Measurements from ENCODE around the gene KCNT1.

KCNT1 gene

GRCh38 chr9:135765416-135765815 is 63.4 kb downstream of the KCNT1 start:
- DNase-seq (ENCODE audit: low spot score), result no peak

DNA sequence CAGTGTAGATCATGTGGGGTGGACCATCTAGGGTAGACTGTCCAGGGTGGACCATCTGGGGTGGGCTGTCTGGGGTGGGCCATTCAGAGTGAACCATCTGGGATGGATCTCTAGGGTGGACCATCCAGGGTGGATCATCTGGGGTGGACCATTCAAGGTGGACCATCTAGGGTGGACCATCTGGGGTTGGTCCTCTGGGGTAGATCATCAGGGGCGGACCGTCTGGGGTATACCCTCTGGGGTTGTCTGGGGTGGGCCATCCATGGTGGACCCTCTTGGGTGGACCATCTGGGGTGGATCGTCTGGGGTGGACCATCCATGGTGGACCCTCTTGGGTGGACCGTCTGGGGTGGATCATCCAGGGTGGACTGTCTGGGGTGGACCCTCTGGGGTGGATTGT is 64.3 kb downstream of the KCNT1 start:
- DNase-seq (ENCODE audit: low spot score), result no peak

- no peak for DNase-seq (ENCODE audit: low spot score)
Observed at GRCh38 chr9:135766707-135767106, 64.7 kb downstream of the KCNT1 start.

DNA sequence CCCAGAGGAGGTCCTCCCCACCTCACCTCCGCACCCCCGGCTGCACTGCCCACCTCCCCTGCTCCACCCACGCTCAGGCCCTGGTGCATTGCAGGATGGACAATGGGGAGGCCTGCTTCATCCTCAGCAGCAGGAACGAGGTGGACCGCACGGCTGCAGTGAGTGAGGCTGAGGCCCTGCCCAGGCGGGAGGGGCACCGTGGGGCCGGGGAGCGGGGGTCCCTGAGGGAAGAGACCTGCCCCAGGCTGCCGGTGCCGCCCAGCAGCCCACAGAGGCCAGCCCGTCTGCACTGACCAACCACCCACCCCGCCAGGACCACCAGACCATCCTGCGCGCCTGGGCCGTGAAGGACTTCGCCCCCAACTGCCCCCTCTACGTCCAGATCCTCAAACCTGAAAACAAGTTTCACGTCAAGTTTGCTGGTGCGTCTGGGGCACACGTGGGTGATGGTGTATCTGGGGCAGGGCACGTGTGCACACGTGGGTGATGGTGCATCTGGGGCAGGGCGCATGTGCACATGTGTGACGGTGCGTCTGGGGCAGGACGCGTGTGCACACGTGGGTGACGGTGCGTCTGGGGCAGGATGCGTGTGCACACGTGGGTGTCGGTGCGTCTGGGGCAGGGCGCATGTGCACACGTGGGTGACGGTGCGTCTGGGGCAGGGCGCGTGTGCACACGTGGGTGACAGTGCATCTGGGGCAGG is 66.7 kb downstream of the KCNT1 start:
- DNase-seq (ENCODE audit: low spot score), result no peak

DNA sequence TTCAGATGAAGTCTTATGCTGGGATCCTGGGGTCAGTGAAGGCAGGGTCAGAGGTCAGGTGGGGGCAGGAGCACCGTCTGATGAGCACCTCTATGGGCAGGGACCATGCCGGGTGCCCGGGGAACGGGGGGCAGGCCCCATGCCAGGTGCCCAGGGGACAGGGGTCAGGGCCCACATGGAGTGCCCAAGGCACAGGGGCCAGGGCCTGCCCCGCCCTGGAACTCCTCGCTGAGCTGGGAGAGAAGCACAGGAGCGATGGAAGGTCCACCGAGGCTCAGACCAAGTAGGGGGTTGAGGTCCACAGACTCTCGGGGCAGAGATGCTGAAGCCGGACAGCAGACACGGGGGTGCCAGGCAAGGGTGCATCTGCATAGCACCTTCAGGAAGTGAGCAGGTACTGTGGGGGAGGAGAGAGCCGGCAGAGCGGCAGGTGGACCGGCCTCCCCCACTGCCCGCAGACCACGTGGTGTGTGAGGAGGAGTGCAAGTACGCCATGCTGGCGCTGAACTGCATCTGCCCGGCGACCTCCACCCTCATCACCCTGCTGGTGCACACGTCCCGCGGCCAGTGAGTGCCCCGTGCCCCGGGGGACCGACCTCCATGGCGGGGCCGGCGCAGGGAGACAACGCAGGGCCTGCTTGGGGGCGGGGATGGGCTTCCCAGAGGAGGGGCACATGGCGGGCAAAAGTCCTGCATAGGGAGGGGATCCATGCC is 67.7 kb downstream of the KCNT1 start:
- no peak for DNase-seq (ENCODE audit: low spot score)

- no peak for DNase-seq (ENCODE audit: low spot score)
Observed at GRCh38 chr9:135770203-135770535, 68.2 kb downstream of the KCNT1 start.

GRCh38 chr9:135770771-135771170 is 68.8 kb downstream of the KCNT1 start:
- DNase-seq (ENCODE audit: low spot score), result no peak

DNA sequence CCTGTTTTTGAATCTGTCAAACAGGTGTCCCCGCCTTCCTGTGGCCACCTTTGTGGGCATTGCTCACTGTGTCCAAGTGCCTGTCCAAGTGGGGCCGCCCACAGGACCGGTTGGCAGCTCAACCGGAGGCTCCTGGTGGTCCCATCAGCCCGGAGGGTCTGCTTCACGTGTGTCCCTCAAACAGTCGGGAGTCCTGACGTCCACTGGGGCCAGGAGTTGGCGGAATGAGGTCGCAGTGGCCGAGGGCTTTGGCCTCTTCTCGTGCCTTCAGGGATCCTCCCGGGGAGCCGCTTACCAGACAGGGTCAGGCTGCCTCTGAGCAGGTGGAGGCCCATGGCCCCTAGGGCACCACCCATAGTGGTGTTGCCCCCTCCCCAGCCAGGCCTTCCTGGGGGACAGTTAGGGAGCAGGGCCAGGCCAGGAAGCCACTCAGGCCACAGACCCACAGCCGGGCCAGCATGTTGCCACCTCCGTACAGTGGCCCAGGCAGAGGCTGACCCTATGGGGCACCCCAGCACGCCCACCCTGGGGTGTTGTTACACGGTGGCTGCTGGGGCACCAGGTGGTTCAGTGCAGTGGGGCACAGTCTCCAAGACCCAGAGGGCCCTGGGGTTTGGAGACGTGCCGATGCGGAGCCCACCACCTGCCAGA is 69.5 kb downstream of the KCNT1 start:
- DNase-seq (ENCODE audit: low spot score), result no peak

DNA sequence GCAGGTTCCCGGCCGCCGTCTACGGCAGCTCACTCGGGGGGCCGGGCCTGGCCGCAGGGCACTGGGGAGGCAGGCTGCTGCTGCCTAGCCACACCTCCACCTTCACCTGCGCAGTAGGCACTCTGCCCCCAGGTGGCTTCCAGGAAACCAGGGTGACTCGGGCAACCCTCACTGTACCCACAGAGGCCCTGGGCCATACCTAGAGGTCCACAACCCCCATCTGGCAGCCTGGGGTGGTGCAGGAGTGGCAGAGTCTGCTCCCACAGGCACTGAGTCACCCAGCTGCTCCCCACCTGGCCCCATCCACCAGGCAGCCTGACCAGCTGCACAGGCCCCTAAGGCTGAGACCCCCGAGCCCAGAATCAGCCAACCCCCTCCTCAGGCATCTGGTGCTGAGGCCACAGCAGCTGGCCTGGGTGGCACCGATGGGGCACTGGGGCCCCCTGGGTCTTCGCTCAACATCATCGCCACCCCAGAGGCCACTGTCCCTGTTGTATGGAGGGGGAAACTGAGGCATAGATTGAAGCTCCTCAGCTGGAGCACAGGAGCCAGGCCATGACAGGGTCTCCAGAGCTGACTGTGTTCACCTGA is 70.2 kb downstream of the KCNT1 start:
- no peak for DNase-seq (ENCODE audit: low spot score)

DNA sequence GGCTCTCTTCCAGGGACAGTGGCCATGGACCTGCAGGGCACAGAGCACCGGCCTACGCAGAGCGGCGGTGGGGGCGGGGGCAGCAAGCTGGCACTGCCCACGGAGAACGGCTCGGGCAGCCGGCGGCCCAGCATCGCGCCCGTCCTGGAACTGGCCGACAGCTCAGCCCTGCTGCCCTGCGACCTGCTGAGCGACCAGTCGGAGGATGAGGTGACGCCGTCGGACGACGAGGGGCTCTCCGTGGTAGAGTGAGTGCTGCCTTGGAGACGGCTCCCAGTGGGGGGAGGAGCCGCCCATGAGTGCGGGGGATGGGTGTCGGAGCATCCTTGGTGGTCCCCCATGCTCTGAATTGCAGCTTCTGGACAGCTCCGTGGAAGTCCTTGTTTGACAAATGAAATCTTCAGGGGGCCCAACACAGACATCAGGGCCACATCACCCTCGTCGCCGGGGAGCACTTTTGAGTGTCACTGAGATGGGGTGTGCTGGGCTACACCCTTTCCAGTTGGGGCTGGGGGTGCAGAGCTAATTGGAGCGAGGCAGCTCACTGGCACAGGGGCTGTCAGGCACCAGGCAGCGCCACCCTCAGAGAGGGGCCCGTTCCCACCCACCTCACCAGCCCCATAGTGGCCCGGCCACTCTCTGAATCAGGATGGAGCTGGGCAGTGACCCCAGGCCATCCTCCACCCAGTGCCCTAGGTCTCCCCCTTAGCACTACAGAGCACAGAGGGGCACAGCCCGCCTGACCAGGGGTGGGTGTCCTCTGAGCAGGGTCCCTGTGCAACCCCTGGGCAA is 70.9 kb downstream of the KCNT1 start:
- DNase-seq (ENCODE audit: low spot score), result no peak

DNA sequence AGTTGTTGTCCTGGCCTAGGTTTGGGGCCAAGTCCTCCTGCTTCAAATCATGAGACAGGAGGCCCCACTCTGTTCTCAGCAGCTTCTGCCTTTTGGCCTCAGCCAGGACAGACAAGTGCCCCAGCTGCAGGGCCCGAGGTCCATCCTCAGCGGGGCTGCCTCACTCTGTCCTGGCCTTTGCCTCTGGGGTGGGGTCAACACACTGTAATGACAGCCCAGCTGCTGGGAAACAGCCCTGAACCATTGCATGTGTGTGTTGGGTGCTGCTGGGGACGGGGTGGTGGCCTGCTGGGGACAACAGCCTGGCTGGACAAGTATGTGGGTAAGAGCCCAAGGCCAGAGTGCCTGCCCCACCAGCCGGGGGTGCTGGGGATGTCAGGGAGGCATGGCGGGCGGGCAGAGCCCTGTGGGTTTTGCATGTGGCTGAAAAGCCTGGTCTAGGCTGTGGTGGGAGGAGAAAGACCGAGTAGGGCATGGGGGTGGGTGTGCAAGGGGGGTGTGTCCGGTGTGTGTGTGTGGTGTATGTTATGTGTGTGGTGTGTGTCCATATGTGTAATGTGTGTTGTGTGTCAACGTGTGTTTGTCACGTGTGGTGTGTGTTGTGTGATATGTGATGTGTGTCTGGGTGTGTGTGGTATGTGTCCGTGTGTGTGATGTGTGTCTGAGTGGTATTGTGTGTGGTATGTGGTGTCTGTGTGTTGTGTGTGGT is 71.7 kb downstream of the KCNT1 start:
- no peak for DNase-seq (ENCODE audit: low spot score)

DNA sequence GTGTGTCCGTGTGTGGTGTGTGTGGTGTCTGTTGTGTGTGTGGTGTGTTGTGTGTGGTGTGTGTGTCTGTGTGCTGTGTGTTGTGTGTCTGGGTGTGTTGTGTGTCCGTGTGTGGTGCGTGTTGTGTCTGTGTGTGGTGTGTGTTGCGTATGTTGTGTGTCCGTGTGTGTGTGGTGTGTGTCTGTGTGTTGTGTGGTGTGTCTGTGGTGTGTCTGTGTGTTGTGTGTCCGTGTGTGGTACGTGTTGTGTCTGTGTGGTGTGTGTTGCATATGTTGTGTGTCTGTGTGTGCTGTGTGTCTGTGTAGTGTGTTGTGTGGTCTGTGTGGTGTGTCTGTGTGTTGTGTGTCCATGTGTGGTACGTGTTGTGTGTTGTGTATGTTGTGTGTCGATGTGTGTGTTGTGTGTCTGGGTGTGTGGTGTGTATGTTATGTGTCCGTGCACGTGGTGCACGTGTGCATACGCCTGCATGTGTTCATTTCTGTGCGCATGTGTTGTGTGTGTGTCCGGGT is 72.3 kb downstream of the KCNT1 start:
- no peak for DNase-seq (ENCODE audit: low spot score)

- no peak for DNase-seq (ENCODE audit: low spot score)
Observed at GRCh38 chr9:135774794-135775525, 73.0 kb downstream of the KCNT1 start.

GRCh38 chr9:135775911-135776310 is 73.9 kb downstream of the KCNT1 start:
- no peak for DNase-seq (ENCODE audit: low spot score)

GRCh38 chr9:135776893-135777622 is 75.1 kb downstream of the KCNT1 start:
- no peak for DNase-seq (ENCODE audit: low spot score)

GRCh38 chr9:135777623-135778177 is 75.7 kb downstream of the KCNT1 start:
- no peak for DNase-seq (ENCODE audit: low spot score)

DNA sequence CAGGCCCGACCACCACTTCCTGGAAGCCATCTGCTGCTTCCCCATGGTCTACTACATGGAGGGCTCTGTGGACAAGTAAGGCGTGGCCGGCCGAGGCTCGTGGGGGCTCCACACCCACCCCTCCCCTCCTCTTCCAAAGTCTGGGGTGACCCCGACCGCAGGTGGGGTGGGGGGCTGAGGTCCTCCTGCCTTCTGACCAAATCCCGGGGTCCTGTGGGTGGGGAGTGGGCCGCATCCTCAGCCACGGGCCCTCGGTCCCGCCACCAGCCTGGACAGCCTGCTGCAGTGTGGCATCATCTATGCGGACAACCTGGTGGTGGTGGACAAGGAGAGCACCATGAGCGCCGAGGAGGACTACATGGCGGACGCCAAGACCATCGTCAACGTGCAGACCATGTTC is 76.4 kb downstream of the KCNT1 start:
- no peak for DNase-seq (ENCODE audit: low spot score)

DNA sequence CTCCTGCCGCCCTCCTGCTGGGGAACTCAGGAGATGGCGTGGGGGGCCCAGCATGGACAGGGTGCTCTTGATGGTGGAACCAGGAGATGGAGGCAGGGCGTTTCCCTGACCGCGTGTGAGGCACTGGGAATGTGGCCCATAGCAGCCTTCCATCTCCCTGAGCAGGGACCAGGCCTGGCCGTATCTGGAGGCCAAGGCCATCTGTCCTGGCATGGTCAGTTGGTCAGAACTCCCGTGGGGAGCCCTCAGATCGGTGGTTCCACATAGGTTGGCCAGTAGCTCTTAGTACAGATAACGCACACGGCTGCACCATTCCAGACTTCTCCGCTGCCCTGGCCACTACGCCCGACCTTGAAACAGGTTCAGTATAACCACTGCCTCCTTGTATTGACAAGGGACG is 77.6 kb downstream of the KCNT1 start:
- no peak for DNase-seq (ENCODE audit: low spot score)

DNA sequence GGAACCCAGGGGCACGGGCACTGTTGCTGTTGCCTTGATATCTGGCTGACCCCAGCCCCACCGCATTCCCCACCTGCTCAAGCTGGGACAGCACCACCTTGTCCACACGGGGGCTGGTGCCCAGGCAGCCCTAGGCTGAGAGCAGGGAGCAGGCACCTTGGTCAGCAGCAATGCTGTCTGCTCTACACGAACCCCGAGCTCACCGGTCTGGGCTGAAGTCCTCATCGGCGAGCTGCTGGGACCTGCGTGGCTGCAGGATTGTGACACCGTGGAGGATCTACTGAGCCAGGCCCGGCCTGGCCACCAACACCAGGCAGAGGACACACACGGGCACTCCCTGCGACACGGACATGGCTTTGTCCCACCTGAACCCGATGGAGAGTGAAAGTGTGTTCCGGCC is 78.1 kb downstream of the KCNT1 start:
- DNase-seq (ENCODE audit: low spot score), result no peak

GRCh38 chr9:135780626-135781025 is 78.6 kb downstream of the KCNT1 start:
- DNase-seq (ENCODE audit: low spot score), result no peak
